Measurements from ENCODE around the gene SLC25A19. TPM values are rescaled to one million over a fixed set of nuclear protein-coding genes. Genes with fewer than 3 reads are reported as not detected.

SLC25A19 gene
- total RNA-seq, 2 experiments from 2014 or later, result 113 to 144 TPM

- no TSS peak for BruUV-seq (replicated peaks)
- Histone ChIP-seq H3K27ac (ENCODE audit: low read depth, low read length, poor library complexity, severe bottlenecking) (no peak overlapping the region), H2AFZ (ENCODE audit: low read length) (no peak overlapping the region), H3K4me1 (ENCODE audit: insufficient read depth, low read length, poor library complexity, severe bottlenecking) (peaks cover 32% of the 10 kb centered on the region), H3K4me3 (ENCODE audit: low read depth, low read length, poor library complexity, severe bottlenecking) (no peak overlapping the region), H3K79me2 (ENCODE audit: insufficient read depth, low read depth, low read length) (peaks cover 37% of the 10 kb centered on the region), H3K36me3 (ENCODE audit: insufficient read depth, low read length) (peaks cover 52% of the 10 kb centered on the region), H3K9me3 (ENCODE audit: low read length) (no peaks in the 10 kb centered on the region), H4K20me1 (ENCODE audit: insufficient read depth, low read length) (no peaks in the 10 kb centered on the region), H3K4me2 (ENCODE audit: low read length) (no peak overlapping the region), H3K9me2 (ENCODE audit: insufficient read depth, low read length) (no peaks in the 10 kb centered on the region)
- CTCF ChIA-PET (ENCODE audit: unreplicated experiment), result no interaction called here
- no peak for TF ChIP-seq EZH2phosphoT487 (IDR thresholded peaks at IDR 0.05; ENCODE audit: borderline replicate concordance, low read depth, low read length)
- TF ChIP-seq CTCF (conservative IDR thresholded peaks at IDR 0.05; ENCODE audit: low read length), result no peak
- no peak for DNase-seq (ENCODE audit: low spot score)
- intact Hi-C loops (cut with micrococcal nuclease; ENCODE audit: unreplicated experiment), result no loop called here
- POLR2A ChIA-PET, result interaction anchor here (0.7 kb wide), 1 partner anchor 20 kb away, joined by 7 read pairs; no protein-coding TSS in a partner anchor
Observed at GRCh38 chr17:75266316-75267152, 22.7 kb downstream of the SLC25A19 start.

DNA sequence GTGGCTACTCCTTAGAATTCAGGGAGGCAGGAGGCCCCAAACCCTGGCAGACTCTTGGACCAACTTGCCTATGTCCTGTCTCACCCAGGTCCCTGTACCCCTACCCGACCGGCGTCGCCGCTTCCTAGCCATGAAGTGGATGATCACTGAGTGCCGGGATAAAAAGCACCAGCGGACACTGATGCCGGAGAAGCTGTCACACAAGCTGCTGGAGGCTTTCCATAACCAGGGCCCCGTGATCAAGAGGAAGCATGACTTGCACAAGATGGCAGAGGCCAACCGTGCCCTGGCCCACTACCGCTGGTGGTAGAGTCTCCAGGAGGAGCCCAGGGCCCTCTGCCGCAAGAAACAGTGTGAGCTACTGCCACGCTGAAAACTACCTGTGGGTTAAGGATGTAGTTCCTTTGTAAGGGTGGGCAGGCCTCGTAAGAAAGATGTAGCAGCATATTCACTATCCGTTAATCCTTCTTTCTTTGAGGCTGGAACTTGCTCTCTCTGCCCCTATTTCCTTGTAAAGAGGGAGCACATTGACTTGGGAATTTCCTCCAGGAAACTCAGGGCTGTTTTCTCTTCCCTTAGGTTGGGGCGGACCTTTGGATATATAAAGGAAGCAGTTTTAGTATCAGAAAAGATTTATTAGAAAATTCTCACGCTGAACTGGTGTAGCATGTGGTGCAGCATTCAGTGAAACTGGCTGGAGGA lies 23.5 kb downstream of the SLC25A19 start:
- Histone ChIP-seq H3K79me2 (ENCODE audit: insufficient read depth, low read depth, low read length) (peaks cover 42% of the 10 kb centered on the region), H3K36me3 (ENCODE audit: insufficient read depth, low read length) (peaks cover 52% of the 10 kb centered on the region), H3K9me3 (ENCODE audit: low read length) (no peaks in the 10 kb centered on the region), H3K4me1 (ENCODE audit: insufficient read depth, low read length, poor library complexity, severe bottlenecking) (peaks cover 32% of the 10 kb centered on the region), H4K20me1 (ENCODE audit: insufficient read depth, low read length) (peaks cover 1% of the 10 kb centered on the region; the same call in 1 of the 2 replicates), H3K4me3 (ENCODE audit: low read depth, low read length, poor library complexity, severe bottlenecking) (no peak overlapping the region), H3K27ac (ENCODE audit: low read depth, low read length, poor library complexity, severe bottlenecking) (no peak overlapping the region), H3K4me2 (ENCODE audit: low read length) (no peak overlapping the region), H3K9me2 (ENCODE audit: insufficient read depth, low read length) (no peaks in the 10 kb centered on the region), H2AFZ (ENCODE audit: low read length) (no peak overlapping the region)
- BruUV-seq (replicated peaks), result no TSS peak
- ChIA-PET CTCF (ENCODE audit: unreplicated experiment) (no interaction called here), POLR2A (no interaction called here)
- intact Hi-C loops (cut with micrococcal nuclease; ENCODE audit: unreplicated experiment), result no loop called here
- DNase-seq (ENCODE audit: low spot score), result no peak
- no peak for TF ChIP-seq EZH2phosphoT487 (IDR thresholded peaks at IDR 0.05; ENCODE audit: borderline replicate concordance, low read depth, low read length)
- TF ChIP-seq CTCF (conservative IDR thresholded peaks at IDR 0.05; ENCODE audit: low read length), result no peak
